Lower lobe of right lung (tissue), 2 donors: Measurements from ENCODE around the gene IKZF3. TPM values are rescaled to one million over a fixed set of nuclear protein-coding genes. Genes with fewer than 3 reads are reported as not detected.

ENCODE experiments used
- ATAC-seq, 2 donors: fragments of 200-7000 bp; cut with Tn5 transposase; one replicate each; pipeline ENCODE4 v1.9.1; 2020 to 2022; ENCODE audit warnings: mild to moderate bottlenecking in 2 of 2, moderate library complexity in 2 of 2
- DNase-seq: peaks from one replicate; pipeline ENCODE4 v3.0.0-alpha.2; 2020
- H3K27ac ChIP-seq: fragments of 200-600 bp; one replicate; pipeline ENCODE4 v1.8.0; 2022
- H3K27me3 ChIP-seq: fragments of 200-600 bp; one replicate; pipeline ENCODE4 v1.8.0; 2022; ENCODE audit warnings: low read depth
- H3K36me3 ChIP-seq: fragments of 200-600 bp; one replicate; pipeline ENCODE4 v1.8.0; 2022; ENCODE audit warnings: mild to moderate bottlenecking
- H3K4me1 ChIP-seq: fragments of 200-600 bp; one replicate; pipeline ENCODE4 v1.8.0; 2022
- H3K4me3 ChIP-seq: fragments of 200-600 bp; one replicate; pipeline ENCODE4 v1.8.0; 2022; ENCODE audit warnings: mild to moderate bottlenecking
- H3K9me3 ChIP-seq: fragments of 200-600 bp; one replicate; pipeline ENCODE4 v1.8.0; 2022
- intact Hi-C: fragments of 100-400 bp; cut with DNase I; formaldehyde crosslinking; loops from one replicate; pipeline ENCODE4 v1.11.0; 2022
- total RNA-seq: library from RNA; stranded (reverse); fragmentation: NEBNext Ultra II Directional; extraction: Animal tissue kit (Norgen Biotek cat#: 25700); gene quantifications from one replicate; pipeline ENCODE4 v1.2.1, GENCODE V29; 2021
- TF ChIP-seq, protein P1 (sequence below): fragments of 200-600 bp; IDR thresholded peaks from one replicate; pipeline ENCODE4 v1.8.0; 2022; ENCODE audit warnings: antibody characterized with exemption, mild to moderate bottlenecking
- donor health status: DM: no; HTN: yes; CAD: no; lungs with severe emphysema.

IKZF3 gene
- total RNA-seq, 1 donor from 2014 or later: 7.1 TPM

DNA sequence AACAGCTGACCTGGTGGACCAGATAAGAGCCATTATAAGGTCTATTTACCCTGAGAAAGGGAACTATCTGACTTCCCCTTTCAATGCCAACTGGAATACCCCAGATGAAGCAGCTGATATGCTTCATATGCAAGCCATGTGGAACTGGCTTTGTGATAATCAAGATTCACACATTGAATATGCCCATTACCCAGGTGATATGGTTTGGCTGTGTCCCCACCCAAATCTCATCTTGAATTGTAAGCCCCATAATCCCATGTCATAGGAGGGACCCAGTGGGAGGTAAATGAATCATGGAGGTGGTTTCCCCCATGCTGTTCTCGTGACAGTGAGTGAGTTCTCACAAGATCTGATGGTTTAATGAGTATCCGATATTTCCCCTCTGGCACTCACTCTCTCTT lies 42.1 kb downstream of the IKZF3 start:
- Histone ChIP-seq H3K4me3 (no peak overlapping the region), H3K9me3 (peaks cover 5% of the 10 kb centered on the region), H3K27ac (no peak overlapping the region), H3K36me3 (no peaks in the 10 kb centered on the region), H3K27me3 (no peaks in the 10 kb centered on the region), H3K4me1 (no peaks in the 10 kb centered on the region)
- ATAC-seq: no peak
- DNase-seq: no peak
- TF ChIP-seq, protein P1, sequence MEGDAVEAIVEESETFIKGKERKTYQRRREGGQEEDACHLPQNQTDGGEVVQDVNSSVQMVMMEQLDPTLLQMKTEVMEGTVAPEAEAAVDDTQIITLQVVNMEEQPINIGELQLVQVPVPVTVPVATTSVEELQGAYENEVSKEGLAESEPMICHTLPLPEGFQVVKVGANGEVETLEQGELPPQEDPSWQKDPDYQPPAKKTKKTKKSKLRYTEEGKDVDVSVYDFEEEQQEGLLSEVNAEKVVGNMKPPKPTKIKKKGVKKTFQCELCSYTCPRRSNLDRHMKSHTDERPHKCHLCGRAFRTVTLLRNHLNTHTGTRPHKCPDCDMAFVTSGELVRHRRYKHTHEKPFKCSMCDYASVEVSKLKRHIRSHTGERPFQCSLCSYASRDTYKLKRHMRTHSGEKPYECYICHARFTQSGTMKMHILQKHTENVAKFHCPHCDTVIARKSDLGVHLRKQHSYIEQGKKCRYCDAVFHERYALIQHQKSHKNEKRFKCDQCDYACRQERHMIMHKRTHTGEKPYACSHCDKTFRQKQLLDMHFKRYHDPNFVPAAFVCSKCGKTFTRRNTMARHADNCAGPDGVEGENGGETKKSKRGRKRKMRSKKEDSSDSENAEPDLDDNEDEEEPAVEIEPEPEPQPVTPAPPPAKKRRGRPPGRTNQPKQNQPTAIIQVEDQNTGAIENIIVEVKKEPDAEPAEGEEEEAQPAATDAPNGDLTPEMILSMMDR: no peak
- intact Hi-C loops: no loop called here

DNA sequence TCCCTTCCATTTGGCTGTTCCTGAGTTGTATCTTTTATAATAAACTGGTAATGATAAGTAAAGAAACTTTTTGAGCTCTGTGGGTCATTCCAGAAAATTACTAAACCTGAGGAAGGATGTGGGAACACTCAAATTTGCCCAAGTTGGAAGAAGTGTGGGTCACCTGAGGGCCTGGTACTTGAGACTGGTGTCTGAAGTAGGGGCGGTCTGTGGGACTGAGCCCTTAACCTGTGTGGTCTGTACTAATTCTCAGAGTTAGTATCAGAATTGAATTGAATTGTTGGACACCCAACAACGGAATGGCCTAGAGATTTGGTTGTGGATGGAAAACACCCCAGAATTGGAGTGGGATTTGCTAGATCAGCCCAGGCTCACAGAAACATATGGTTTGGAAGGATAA lies 43.1 kb downstream of the IKZF3 start:
- peak; percentile 25 to 68 for ATAC-seq
- no peaks in the 10 kb centered on the region for H3K36me3 ChIP-seq

DNA sequence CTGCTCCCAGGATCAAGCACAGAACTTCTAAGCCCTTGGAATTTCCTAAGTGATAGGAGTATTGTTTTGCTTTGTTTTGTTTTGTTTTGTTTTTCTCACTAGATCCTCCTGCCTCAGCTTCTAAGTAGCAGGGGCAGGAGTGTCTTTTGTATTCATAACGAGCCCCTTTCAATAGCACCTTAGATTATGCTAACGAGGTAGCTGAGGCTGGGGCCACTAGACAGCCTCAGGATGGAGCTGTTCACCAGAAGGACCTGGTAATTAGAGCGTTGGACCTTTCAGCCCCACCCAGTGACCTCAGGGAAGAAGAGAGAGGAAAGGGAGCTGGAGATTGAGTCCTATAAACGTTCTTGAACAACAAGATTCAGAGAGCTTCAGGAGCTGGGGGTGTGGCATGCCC lies 43.6 kb downstream of the IKZF3 start:
- Histone ChIP-seq H3K9me3 (peaks cover 5% of the 10 kb centered on the region), H3K27ac (no peak overlapping the region), H3K36me3 (no peaks in the 10 kb centered on the region), H3K4me3 (no peak overlapping the region), H3K4me1 (no peaks in the 10 kb centered on the region), H3K27me3 (no peaks in the 10 kb centered on the region)
- intact Hi-C loops: no loop called here
- DNase-seq: no peak
- peak; percentile 38 to 65 for ATAC-seq
- TF ChIP-seq, protein P1: no peak

More for the DNA sequence above, 43.1 kb downstream of the IKZF3 start:
- intact Hi-C loops: no loop called here
- no peaks in the 10 kb centered on the region for H3K4me1 ChIP-seq
- H3K27me3 ChIP-seq: no peaks in the 10 kb centered on the region
- TF ChIP-seq, protein P1: no peak
- peaks cover 5% of the 10 kb centered on the region for H3K9me3 ChIP-seq
- no peak for DNase-seq
- H3K27ac ChIP-seq: no peak overlapping the region
- no peak overlapping the region for H3K4me3 ChIP-seq

DNA sequence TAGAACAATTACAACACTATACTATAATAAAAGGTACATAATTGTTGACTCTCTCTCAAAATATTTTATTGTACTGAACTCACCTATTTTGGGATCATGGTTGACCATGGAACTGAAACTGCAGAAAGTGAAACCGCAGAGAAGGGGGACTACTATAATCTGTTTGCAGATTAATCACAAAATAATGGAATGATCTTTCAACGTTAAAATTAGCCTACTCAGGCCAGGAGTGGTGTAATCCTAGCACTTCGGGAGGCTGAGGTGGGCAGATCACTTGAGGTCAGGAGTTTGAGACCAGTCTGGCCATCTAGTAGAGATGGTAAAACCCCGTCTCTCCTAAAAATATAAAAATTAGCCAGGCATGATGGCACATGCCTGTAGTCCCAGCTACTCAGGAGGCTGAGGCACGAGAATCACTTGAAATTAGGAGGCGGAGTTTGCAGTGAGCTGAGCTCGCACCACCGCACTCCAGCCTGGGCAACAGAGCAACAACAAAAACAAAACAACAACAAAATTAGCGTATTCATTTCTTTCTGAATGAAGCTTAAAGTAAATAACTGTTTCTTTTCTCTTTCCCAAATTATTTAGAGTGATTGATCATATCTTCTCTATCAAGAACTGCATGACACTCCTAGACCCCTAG lies 45.6 kb downstream of the IKZF3 start:
- no peaks in the 10 kb centered on the region for H3K27me3 ChIP-seq
- no peaks in the 10 kb centered on the region for H3K4me1 ChIP-seq
- TF ChIP-seq, protein P1: no peak
- H3K36me3 ChIP-seq: no peaks in the 10 kb centered on the region
- intact Hi-C loops: no loop called here
- no peak for DNase-seq
- H3K4me3 ChIP-seq: no peak overlapping the region
- ATAC-seq: no peak
- no peak overlapping the region for H3K27ac ChIP-seq
- H3K9me3 ChIP-seq: peaks cover 2% of the 10 kb centered on the region

DNA sequence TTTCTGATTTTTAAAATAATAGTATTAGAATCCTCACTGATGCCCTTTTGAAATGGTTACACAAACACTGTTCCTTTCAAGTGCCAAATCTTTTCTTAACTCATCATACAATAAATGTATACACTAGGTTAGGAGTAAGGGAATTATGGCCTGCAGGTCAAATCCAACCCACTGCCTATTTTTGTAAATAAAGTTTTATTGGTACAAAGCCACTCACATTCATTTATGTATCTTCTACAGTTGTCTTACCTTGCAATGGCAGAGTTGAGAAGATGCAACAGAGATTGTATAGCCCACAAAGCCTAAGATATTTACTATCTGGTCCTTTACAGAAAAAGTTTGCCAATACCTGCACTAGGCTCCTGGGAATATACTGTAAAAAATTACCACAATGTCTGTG lies 47.8 kb downstream of the IKZF3 start:
- ATAC-seq (no peak), DNase-seq (no peak)
- Histone ChIP-seq H3K36me3 (no peaks in the 10 kb centered on the region), H3K27ac (no peak overlapping the region), H3K4me1 (no peaks in the 10 kb centered on the region), H3K27me3 (no peaks in the 10 kb centered on the region), H3K4me3 (no peak overlapping the region), H3K9me3 (no peaks in the 10 kb centered on the region)
- TF ChIP-seq, protein P1: no peak
- intact Hi-C loops: no loop called here
